Measurements from ENCODE around the gene CDHR5.

DNA sequence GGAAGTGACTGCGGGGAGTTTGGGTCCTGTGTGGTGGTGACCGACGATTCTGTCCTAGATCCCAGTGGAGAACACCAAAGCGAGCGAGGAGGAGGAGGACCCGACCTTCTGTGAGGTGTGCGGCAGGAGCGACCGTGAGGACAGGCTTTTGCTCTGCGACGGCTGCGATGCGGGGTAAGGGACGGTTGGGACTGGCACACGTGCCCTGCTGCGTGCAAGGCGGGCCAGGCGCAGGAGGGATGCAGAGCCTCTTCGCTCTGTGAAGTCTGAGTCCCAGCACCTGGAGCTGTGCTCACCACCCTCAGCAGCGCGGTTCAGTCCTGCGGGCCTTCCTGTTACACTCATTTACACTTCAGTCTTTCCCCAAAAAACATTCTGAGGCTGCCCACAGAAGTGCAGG is 32.3 kb downstream of the CDHR5 start:
- no peak for TF ChIP-seq HIVEP1 (CRISPR knock-in tag; IDR thresholded peaks at IDR 0.05)
- no peak for TF ChIP-seq CHD4 (IDR thresholded peaks at IDR 0.05; ENCODE audit: insufficient read depth, insufficient replicate concordance, low read depth, low read length, poor library complexity, severe bottlenecking)
- TF ChIP-seq MAFF (IDR thresholded peaks at IDR 0.05; ENCODE audit: low read length) = no peak
- TF ChIP-seq SRF (CRISPR knock-in tag; IDR thresholded peaks at IDR 0.05) = no peak
- no peak for TF ChIP-seq RCOR1 (IDR thresholded peaks at IDR 0.05; ENCODE audit: borderline replicate concordance in 1 of 2, low read depth in 2 of 2, low read length in 2 of 2)
- no peak for TF ChIP-seq SIN3A (IDR thresholded peaks at IDR 0.05; ENCODE audit: borderline replicate concordance in 2 of 2, control insufficient read depth in 1 of 2, low read depth in 2 of 2, low read length in 2 of 2)
- TF ChIP-seq POLR2A (conservative IDR thresholded peaks at IDR 0.05) = no peak
- no peak for TF ChIP-seq POLR2AphosphoS5 (IDR thresholded peaks at IDR 0.05; ENCODE audit: control insufficient read depth, insufficient read depth, low read depth, low read length)
